Endothelial cell (in vitro differentiated cells): Measurements from ENCODE around the gene C1orf226. TPM values are rescaled to one million over a fixed set of nuclear protein-coding genes. Genes with fewer than 3 reads are reported as not detected.
A peak's percentile ranks its signal among the peaks of the same experiment; 100 is the strongest.

Source experiments
- DNase-seq: peaks from one replicate; pipeline ENCODE4 v3.0.0; 2021; ENCODE audit warnings: low spot score
- H3K27ac Mint-ChIP-seq: one replicate; pipeline ENCODE4 v1.8.0; 2021; ENCODE audit warnings: mixed read lengths, inconsistent platforms; ENCODE audit not compliant: unreplicated experiment
- H3K27me3 Mint-ChIP-seq: one replicate; pipeline ENCODE4 v1.8.0; 2021; ENCODE audit warnings: mild to moderate bottlenecking, moderate library complexity, mixed read lengths, inconsistent platforms; ENCODE audit not compliant: unreplicated experiment
- H3K36me3 Mint-ChIP-seq: one replicate; pipeline ENCODE4 v1.8.0; 2021; ENCODE audit warnings: mild to moderate bottlenecking, low read depth, mixed read lengths, inconsistent platforms; ENCODE audit not compliant: unreplicated experiment
- H3K4me1 Mint-ChIP-seq: one replicate; pipeline ENCODE4 v1.8.0; 2021; ENCODE audit warnings: mild to moderate bottlenecking, mixed read lengths, inconsistent platforms; ENCODE audit not compliant: unreplicated experiment
- H3K4me3 Mint-ChIP-seq: one replicate; pipeline ENCODE4 v1.8.0; 2021; ENCODE audit warnings: mild to moderate bottlenecking, mixed read lengths, inconsistent platforms; ENCODE audit not compliant: unreplicated experiment
- H3K9me3 Mint-ChIP-seq: one replicate; pipeline ENCODE4 v1.8.0; 2021; ENCODE audit warnings: mixed read lengths, inconsistent platforms; ENCODE audit not compliant: unreplicated experiment
- total RNA-seq: library from RNA; stranded (reverse); fragmentation: NEBNext Ultra II Directional; extraction: Animal tissue kit (Norgen Biotek cat#: 25700); gene quantifications from one replicate; pipeline ENCODE4 v1.2.1, GENCODE V29; 2021; ENCODE audit not compliant: unreplicated experiment
- TF ChIP-seq, protein P1 (sequence below): fragments of 200-600 bp; sonication (generic); IDR thresholded peaks from one replicate; pipeline ENCODE4 v1.5.0; 2021; ENCODE audit warnings: antibody characterized with exemption; ENCODE audit not compliant: unreplicated experiment

Gene C1orf226
- total RNA-seq, 1 donor from 2014 or later, result 28.2 TPM

DNA sequence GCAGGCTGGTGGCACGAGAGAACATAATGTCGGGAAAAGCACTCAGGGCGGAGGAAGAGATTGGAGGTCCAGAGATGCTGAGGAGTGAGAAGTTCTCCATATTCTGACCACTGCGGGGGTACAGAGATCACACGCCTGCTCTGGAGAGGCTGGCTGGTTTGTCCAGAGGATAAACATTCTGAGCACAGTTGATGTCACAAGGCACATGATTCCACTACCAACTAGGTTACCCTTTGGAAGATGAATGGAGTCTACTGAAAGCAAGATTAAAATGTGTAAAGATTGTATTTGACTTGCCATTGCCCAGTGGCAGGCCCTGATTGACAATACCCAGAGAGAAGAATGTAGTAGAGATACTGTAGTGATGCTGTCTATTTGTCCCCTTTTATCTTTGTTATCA is 4.8 kb upstream of the C1orf226 start, which contains the start of gene SPATA46:
TSS of gene SPATA46 (minus strand) at position 164 of the 400 bp plus-strand sequence. CDS start at position 100, 64 bp downstream.
- H3K9me3 Mint-ChIP-seq, result no peaks in the 10 kb centered on the region
- peaks cover 7% of the 10 kb centered on the region for H3K4me1 Mint-ChIP-seq
- no peak within 1 kb of the TSS for H3K4me3 Mint-ChIP-seq
- H3K36me3 Mint-ChIP-seq, result peaks cover 24% of the 10 kb centered on the region
- DNase-seq, result no peak
- TF ChIP-seq, protein P1, sequence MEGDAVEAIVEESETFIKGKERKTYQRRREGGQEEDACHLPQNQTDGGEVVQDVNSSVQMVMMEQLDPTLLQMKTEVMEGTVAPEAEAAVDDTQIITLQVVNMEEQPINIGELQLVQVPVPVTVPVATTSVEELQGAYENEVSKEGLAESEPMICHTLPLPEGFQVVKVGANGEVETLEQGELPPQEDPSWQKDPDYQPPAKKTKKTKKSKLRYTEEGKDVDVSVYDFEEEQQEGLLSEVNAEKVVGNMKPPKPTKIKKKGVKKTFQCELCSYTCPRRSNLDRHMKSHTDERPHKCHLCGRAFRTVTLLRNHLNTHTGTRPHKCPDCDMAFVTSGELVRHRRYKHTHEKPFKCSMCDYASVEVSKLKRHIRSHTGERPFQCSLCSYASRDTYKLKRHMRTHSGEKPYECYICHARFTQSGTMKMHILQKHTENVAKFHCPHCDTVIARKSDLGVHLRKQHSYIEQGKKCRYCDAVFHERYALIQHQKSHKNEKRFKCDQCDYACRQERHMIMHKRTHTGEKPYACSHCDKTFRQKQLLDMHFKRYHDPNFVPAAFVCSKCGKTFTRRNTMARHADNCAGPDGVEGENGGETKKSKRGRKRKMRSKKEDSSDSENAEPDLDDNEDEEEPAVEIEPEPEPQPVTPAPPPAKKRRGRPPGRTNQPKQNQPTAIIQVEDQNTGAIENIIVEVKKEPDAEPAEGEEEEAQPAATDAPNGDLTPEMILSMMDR, result no peak
- peaks cover 16% of the 10 kb centered on the region for H3K27me3 Mint-ChIP-seq
- H3K27ac Mint-ChIP-seq, result peak within 1 kb of the TSS; percentile 1

DNA sequence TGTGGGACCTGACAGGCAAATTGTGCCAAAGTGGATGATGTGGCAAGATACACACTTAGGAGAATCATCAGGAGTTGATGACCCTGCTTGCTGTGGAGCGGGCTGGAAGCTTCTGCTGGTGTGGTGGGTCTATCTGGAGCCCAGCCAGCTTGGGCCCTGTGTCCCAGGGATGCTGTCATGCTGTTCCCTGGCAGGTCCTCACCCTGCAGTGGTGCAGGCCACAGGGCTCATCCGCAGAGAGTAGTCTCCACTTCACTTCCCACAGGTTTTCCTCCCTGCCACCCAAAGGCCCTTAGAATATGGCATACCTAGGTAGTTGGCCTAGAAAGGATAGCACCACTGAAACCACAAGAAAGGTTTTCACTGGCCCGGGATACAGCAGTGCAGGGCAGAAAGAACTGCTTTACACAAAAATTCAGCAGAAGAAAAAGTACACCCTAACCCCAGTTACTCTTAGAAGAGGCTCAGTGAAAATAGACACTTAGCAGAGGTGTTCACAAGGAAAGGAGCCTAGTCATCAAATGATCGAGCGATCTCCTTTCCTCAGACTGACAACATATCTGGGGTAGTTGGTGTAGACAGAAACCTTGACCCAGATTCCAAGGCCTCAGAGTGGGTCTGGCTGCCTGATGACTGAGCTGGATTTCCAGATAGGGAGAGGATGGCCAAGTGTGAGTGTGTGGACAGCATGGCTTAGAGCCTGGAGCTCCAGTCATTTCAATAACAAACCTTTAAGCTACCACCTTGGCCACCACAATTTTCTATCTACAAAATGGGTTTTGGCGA is 1.3 kb upstream of the C1orf226 start:
- peaks cover 22% of the 10 kb centered on the region for H3K4me1 Mint-ChIP-seq
- peaks cover 33% of the 10 kb centered on the region for H3K36me3 Mint-ChIP-seq
- DNase-seq, result no peak
- peaks cover 13% of the 10 kb centered on the region for H3K27me3 Mint-ChIP-seq
- no peak overlapping the region for H3K4me3 Mint-ChIP-seq
- H3K9me3 Mint-ChIP-seq, result no peaks in the 10 kb centered on the region
- H3K27ac Mint-ChIP-seq, result no peak overlapping the region
- TF ChIP-seq, protein P1, result no peak

DNA sequence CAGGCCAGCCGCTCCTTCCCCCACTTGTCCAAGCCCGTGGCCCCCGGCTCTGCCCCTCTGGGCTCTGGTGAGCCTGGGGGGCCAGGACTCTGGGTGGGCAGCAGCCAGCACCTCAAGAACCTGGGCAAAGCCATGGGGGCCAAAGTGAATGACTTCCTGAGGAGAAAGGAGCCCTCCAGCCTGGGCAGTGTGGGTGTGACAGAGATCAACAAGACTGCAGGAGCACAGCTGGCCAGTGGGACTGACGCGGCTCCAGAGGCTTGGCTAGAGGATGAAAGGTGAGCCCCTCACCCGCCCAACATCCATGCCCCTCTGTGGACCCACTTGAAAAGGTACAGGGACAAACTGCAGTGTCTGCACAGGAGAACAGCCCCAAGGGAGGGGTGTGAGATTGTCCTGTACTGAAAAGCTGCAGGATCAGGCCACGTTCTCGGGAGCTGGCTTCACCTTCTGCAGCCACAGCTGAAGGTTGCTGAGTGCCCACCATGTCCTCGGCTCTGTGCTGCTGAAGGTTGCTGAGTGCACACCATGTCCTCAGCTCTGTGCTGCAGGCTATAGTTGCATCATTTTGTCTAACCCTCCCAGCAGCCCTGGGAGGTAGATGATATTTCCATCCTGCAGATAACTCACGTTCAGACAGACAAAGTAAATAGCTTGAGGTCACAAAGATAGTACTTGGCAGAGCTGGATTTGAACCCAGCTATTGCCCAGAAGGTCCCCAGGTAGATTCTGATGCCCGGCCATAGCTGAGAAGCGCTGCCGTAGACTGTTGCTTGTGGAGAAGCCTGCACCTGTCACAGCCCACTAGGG is 618 bp downstream of the C1orf226 start:
- no peak overlapping the region for H3K4me3 Mint-ChIP-seq
- peaks cover 27% of the 10 kb centered on the region for H3K4me1 Mint-ChIP-seq
- peaks cover 41% of the 10 kb centered on the region for H3K36me3 Mint-ChIP-seq
- H3K27me3 Mint-ChIP-seq, result peaks cover 7% of the 10 kb centered on the region
- H3K9me3 Mint-ChIP-seq, result no peaks in the 10 kb centered on the region
- no peak overlapping the region for H3K27ac Mint-ChIP-seq
- TF ChIP-seq, protein P1, result no peak
- DNase-seq, result no peak

DNA sequence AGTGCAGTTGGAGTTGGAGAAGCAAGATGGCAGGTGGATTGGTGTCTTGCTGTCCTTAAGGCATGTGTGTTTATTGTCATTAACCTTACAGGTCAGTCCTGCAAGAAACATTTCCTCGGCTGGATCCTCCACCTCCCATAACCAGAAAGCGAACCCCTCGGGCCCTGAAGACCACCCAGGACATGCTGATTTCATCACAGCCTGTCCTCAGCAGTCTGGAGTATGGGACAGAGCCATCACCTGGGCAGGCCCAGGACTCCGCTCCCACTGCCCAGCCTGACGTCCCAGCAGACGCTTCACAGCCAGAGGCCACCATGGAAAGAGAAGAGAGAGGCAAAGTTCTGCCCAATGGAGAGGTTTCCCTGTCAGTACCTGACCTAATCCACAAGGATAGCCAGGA is 1.6 kb downstream of the C1orf226 start:
- TF ChIP-seq, protein P1, result no peak
- peaks cover 35% of the 10 kb centered on the region for H3K36me3 Mint-ChIP-seq
- no peak for DNase-seq
- no peak overlapping the region for H3K4me3 Mint-ChIP-seq
- H3K9me3 Mint-ChIP-seq, result no peaks in the 10 kb centered on the region
- peaks cover 37% of the 10 kb centered on the region for H3K4me1 Mint-ChIP-seq
- H3K27ac Mint-ChIP-seq, result peak overlapping the region; percentile 42
- peaks cover 8% of the 10 kb centered on the region for H3K27me3 Mint-ChIP-seq

DNA sequence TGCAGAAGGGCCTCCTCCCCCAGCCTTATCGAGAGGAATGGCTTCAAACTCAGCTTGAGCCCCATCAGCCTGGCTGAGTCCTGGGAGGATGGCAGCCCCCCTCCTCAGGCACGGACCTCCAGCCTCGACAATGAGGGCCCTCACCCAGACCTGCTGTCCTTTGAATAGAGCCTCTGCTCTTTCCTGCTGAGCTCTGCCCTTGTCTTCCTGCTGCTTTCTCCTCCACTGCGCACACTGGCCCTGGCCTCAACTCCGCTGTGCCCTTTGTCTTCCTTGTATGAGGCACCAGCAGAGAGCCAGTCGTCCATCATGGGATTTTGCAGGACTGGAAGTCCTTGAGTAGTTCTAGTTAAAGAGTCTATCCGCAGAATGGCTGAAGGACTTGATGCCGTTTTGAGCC is 2.0 kb downstream of the C1orf226 start:
- peaks cover 9% of the 10 kb centered on the region for H3K27me3 Mint-ChIP-seq
- H3K4me3 Mint-ChIP-seq, result no peak overlapping the region
- TF ChIP-seq, protein P1, result no peak
- H3K9me3 Mint-ChIP-seq, result no peaks in the 10 kb centered on the region
- no peak for DNase-seq
- peaks cover 35% of the 10 kb centered on the region for H3K36me3 Mint-ChIP-seq
- peak overlapping the region; percentile 61 for H3K27ac Mint-ChIP-seq
- H3K4me1 Mint-ChIP-seq, result peaks cover 41% of the 10 kb centered on the region
